ENCODE results near the gene FTSJ3. TPM values are rescaled to one million over a fixed set of nuclear protein-coding genes. Genes with fewer than 3 reads are reported as not detected.
"Not testable (repeated sequence)": the region's sequence is repeated elsewhere in the genome, so short reads cannot be mapped to it uniquely, and the experiment has no call there.

FTSJ3 gene
- 36.5 TPM for polyA plus RNA-seq (ENCODE audit: insufficient read length)

- DNase-seq (ENCODE audit: low read depth), result peak; percentile 96
Measured at GRCh38 chr17:63827002-63827800, at the start of gene FTSJ3, which contains the start of gene PSMC5. Gene FTSJ3, minus strand, starts transcription at chr17:63827663. Its CDS starts 761 bp downstream, at chr17:63826902. Gene PSMC5, plus strand, starts transcription at chr17:63827431. Its CDS starts 60 bp downstream, at chr17:63827491.

- not testable (repeated sequence) for DNase-seq (ENCODE audit: low read depth)
Measured at GRCh38 chr17:63874693-63875092, 47.2 kb upstream of the FTSJ3 start.

GRCh38 chr17:63874061-63874626 lies 46.7 kb upstream of the FTSJ3 start:
- DNase-seq (ENCODE audit: low read depth), result not testable (repeated sequence)

- not testable (repeated sequence) for DNase-seq (ENCODE audit: low read depth)
Measured at GRCh38 chr17:63873577-63873976, 46.1 kb upstream of the FTSJ3 start, which contains the start of gene CSH2. Gene CSH2, minus strand, starts transcription at chr17:63873677. Its CDS starts 63 bp downstream, at chr17:63873614.

DNA sequence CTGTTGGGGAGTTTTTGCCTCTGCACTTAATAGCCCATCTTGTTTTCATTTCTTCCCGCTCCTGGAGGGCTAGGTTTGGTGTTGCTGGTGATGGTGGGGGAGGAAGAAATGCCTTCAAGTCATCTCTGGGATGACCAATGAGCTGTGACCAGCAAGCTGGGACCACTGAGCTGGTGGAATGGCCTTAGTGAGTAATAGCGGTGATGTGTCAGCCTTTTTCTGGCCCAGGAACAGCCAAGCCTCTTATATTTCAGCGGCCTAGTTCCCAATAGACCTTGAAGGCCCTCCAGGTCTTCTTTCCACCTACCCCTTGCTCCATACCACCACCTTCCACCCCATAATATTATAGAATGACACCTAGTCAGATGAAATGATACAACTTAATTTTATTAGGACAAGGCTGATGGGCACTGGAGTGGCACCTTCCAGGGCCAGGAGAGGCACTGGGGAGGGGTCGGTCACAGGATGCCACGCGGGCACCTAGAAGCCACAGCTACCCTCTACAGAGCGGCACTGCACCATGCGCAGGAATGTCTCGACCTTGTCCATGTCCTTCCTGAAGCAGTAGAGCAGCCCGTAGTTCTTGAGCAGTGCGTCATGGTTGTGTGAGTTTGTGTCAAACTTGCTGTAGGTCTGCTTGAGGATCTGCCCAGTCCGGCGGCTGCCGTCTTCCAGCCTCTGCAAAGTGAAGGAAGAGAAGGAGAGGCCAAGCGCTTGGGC lies 44.3 kb upstream of the FTSJ3 start:
- not testable (repeated sequence) for DNase-seq (ENCODE audit: low read depth)

DNA sequence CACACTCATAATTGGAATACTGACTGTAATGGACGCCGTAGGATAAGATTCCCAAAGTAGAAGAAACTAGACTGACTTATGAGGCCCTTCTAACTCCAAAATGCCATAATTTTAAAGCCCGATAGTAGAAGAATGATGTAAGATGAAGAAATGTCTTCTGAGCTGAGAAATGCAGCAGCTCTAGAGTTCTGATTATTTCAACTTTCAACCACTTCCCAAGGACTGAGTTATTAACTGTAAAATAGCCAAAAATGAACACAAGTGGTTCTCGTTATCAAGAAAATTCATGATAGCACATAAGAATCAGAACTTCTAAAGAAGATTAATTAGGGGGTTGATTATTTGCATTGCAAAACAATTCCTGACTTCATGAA lies 42.8 kb upstream of the FTSJ3 start:
- DNase-seq (ENCODE audit: low read depth), result not testable (repeated sequence)

DNA sequence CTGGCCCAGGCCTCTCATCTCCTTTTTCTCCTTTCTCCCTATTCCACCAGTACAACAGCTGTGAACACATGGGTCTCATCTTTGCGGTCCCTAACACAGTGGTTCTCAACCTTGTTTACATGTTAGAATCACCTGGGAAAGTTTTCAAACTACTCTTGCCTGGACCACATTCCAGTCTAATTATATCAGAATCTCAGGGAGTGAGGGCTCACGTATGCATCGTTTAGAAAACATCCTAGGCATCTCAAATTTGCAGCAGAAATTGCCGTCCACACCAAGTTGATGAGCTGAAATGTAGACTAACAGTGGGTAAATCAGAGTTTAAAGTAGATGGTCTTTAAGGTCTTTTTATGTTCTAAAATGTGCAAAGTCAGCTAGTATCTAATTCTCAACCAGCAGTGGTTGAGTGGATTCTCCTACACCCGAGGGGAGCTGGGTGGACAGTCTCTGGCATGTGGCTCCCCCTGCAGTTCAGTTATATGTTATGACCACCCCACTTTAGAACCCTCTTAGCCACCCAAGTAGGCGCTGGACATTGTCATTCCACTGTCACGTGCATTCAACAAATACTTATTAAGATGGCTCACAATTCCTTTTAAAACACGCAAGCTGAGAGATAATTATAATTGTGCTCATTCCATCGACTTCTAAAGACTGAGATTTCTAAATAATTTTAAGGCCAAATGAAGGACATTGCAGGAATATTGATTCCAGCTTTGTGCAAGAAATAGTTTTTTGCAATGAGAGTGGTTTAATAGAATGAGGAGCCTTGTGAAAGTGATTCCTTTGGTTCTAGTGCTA lies 42.2 kb upstream of the FTSJ3 start:
- not testable (repeated sequence) for DNase-seq (ENCODE audit: low read depth)

- DNase-seq (ENCODE audit: low read depth), result not testable (repeated sequence)
Measured at GRCh38 chr17:63866625-63867024, 39.2 kb upstream of the FTSJ3 start.

GRCh38 chr17:63859257-63859656 lies 31.8 kb upstream of the FTSJ3 start:
- no peak for DNase-seq (ENCODE audit: low read depth)

- not testable (repeated sequence) for DNase-seq (ENCODE audit: low read depth)
Measured at GRCh38 chr17:63856425-63856824, 29.0 kb upstream of the FTSJ3 start.

DNA sequence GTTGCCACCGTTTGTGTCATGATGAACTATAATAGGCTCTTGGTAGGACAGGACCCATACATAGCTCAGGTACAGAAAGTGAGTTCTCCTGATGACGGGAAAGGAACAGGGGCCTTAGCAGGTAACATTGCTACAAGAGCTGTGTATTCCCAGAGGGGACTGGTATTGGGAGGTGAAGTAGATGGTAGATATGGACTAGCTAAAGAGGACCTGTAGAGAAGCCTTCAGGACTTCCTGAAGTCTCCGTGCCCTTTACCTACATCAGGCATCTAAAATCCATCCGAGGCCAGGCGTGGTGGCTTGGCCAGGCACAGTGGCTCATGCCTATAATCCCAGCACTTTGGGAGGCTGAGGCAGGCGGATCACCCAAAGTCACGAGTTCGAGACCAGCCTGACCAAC lies 27.7 kb upstream of the FTSJ3 start:
- no peak for DNase-seq (ENCODE audit: low read depth)

GRCh38 chr17:63854709-63855108 lies 27.2 kb upstream of the FTSJ3 start:
- no peak for DNase-seq (ENCODE audit: low read depth)

- no peak for DNase-seq (ENCODE audit: low read depth)
Measured at GRCh38 chr17:63853260-63853659, 25.8 kb upstream of the FTSJ3 start.

DNA sequence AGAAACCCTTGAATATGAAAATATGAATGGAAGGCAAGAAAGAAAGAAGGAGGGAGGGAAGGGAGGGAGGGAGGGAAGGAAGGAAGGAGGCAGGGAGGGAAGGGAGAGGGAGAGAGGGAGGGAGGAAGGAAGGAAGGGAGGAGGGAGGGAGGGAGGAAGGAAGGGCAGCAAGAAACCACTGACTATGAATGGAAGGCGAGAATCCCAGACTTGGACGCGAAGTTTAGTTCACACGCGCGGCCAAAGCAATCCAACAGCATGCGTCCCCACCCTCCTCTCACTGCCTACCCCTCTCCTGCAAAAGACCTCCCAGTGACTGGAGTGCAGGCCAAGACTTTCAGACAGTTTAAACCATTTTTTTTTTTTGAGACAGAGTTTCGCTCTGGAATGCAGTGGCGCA lies 22.9 kb upstream of the FTSJ3 start:
- no peak for DNase-seq (ENCODE audit: low read depth)

GRCh38 chr17:63848834-63849689 lies 21.6 kb upstream of the FTSJ3 start:
- peak; percentile 70 for DNase-seq (ENCODE audit: low read depth)

GRCh38 chr17:63847525-63848249 lies 20.2 kb upstream of the FTSJ3 start:
- no peak for DNase-seq (ENCODE audit: low read depth)

GRCh38 chr17:63845509-63845908 lies 18.0 kb upstream of the FTSJ3 start:
- no peak for DNase-seq (ENCODE audit: low read depth)

- no peak for DNase-seq (ENCODE audit: low read depth)
Measured at GRCh38 chr17:63843910-63844677, 16.6 kb upstream of the FTSJ3 start.

DNA sequence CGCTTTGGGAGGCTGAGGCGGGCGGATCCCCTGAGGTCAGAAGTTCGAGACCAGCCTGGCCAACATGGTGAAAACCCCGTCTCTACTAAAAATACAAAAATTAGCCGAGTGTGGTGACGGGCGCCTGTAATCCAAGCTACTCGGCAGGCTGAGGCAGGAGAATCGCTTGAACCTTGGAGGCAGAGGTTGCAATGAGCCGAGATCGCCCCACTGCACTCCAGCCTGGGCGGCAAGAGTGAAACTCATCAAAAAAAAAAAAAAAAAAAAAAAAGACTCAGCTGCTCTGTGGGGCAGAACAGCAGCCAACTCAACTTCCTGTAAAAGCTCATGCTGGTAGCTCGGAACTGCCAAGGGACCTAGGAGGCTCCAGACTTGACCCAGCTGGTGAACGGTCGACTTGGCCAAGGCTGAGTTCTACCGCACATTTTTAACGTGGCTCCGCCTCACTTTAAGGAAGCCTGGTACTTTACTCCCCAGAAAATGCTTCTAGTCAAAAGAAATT lies 16.0 kb upstream of the FTSJ3 start:
- DNase-seq (ENCODE audit: low read depth), result not testable (repeated sequence)
